ENCODE measurements around the gene ARID3B. TPM values are rescaled to one million over a fixed set of nuclear protein-coding genes. Genes with fewer than 3 reads are reported as not detected.

Gene ARID3B
- total RNA-seq, 2 experiments from 2014 or later: 25.0 to 27.9 TPM

GRCh38 chr15:74540161-74540760, 759 bp upstream of the ARID3B start:
- peak overlapping the region; percentile 91 for H3K27ac Mint-ChIP-seq
- no peak for TF ChIP-seq CTCF (IDR thresholded peaks at IDR 0.05)
- DNase-seq (no peak), ATAC-seq (ENCODE audit: poor library complexity) (peak; percentile 10)
- H3K4me3 ChIP-seq (ENCODE audit: low read length): peak overlapping the region; percentile 100
- intact Hi-C loops (cut with DNase I, micrococcal nuclease): loop anchor here (1.0 to 10.0 kb wide), 15 partner anchors 52 to 1105 kb away; partner anchors contain the start of genes COX5A (in 2 of the 2), UBL7 (in 2 of the 2), CSK (in 1 of the 2) and EDC3 (in 1 of the 2)
- H3K9me3 Mint-ChIP-seq: no peaks in the 10 kb centered on the region
- peak overlapping the region; percentile 59 to 63 for H3K27ac ChIP-seq (ENCODE audit: low read depth in 1 of 2, low read length in 2 of 2)
- POLR2A ChIA-PET: interaction anchor here (0.8 to 3.0 kb wide), 8 partner anchors 58 to 912 kb away, joined by 3 to 61 read pairs (median 6); partner anchors contain the start of genes CLK3, MAN2C1, PPCDC and SIN3A
- H3K4me1 ChIP-seq (ENCODE audit: insufficient read depth, low read length): peaks cover 38% of the 10 kb centered on the region
- CTCF ChIA-PET: interaction anchor here (0.6 to 1.6 kb wide), 4 partner anchors 51 to 174 kb away, joined by 3 to 7 read pairs (median 4); partner anchors contain the start of gene UBL7
- H3K36me3 Mint-ChIP-seq (ENCODE audit: low read depth): peaks cover 33% of the 10 kb centered on the region
- no peaks in the 10 kb centered on the region for H3K27me3 Mint-ChIP-seq
- peaks cover 45% of the 10 kb centered on the region for H3K4me1 Mint-ChIP-seq (ENCODE audit: low read depth)
- no peaks in the 10 kb centered on the region for H3K27me3 ChIP-seq (ENCODE audit: control insufficient read depth in 1 of 2, insufficient read depth in 2 of 2, low read length in 2 of 2)
- peaks cover 8% of the 10 kb centered on the region for H3K36me3 ChIP-seq (ENCODE audit: insufficient read depth, low read length)
- no peaks in the 10 kb centered on the region for H3K9me3 ChIP-seq (ENCODE audit: control insufficient read depth in 1 of 2, insufficient read depth in 1 of 2, low read length in 2 of 2)
- peak overlapping the region; percentile 95 for H3K4me3 Mint-ChIP-seq

GRCh38 chr15:74541494-74542165, 610 bp downstream of the ARID3B start:
- DNase-seq: peak; percentile 25 to 84 (median 59)
- Histone ChIP-seq H3K27ac (ENCODE audit: low read depth in 1 of 2, low read length in 2 of 2) (peak overlapping the region; percentile 82 to 85), H3K9me3 (ENCODE audit: control insufficient read depth in 1 of 2, insufficient read depth in 1 of 2, low read length in 2 of 2) (no peaks in the 10 kb centered on the region), H3K4me3 (ENCODE audit: low read length) (peak overlapping the region; percentile 100), H3K27me3 (ENCODE audit: control insufficient read depth in 1 of 2, insufficient read depth in 2 of 2, low read length in 2 of 2) (no peaks in the 10 kb centered on the region), H3K36me3 (ENCODE audit: insufficient read depth, low read length) (peaks cover 12% of the 10 kb centered on the region), H3K4me1 (ENCODE audit: insufficient read depth, low read length) (peaks cover 51% of the 10 kb centered on the region)
- ATAC-seq (ENCODE audit: poor library complexity): peak; percentile 59
- POLR2A ChIA-PET: interaction anchor here (0.7 to 3.0 kb wide), 9 partner anchors 10 to 911 kb away, joined by 3 to 61 read pairs (median 4); partner anchors contain the start of genes CLK3, COX5A, MAN2C1 and SIN3A
- no peak for TF ChIP-seq CTCF (IDR thresholded peaks at IDR 0.05)
- Mint-ChIP-seq H3K27ac (peak overlapping the region; percentile 91), H3K27me3 (no peaks in the 10 kb centered on the region), H3K4me3 (peak overlapping the region; percentile 91), H3K4me1 (ENCODE audit: low read depth) (peaks cover 59% of the 10 kb centered on the region), H3K36me3 (ENCODE audit: low read depth) (peaks cover 47% of the 10 kb centered on the region), H3K9me3 (no peaks in the 10 kb centered on the region)
- intact Hi-C loops (cut with DNase I, micrococcal nuclease): loop anchor here (1.0 to 10.0 kb wide), 17 partner anchors 51 to 1103 kb away; partner anchors contain the start of genes COX5A (in 2 of the 2), CSK (in 1 of the 2), EDC3 (in 1 of the 2) and IMP3 (in 1 of the 2)
- CTCF ChIA-PET: interaction anchor here (1.2 to 1.9 kb wide), 3 partner anchors 80 to 159 kb away, joined by 4 to 7 read pairs (median 4); partner anchors contain the start of gene UBL7
